Measurements from ENCODE around the gene LPCAT3. TPM values are rescaled to one million over a fixed set of nuclear protein-coding genes. Genes with fewer than 3 reads are reported as not detected.

Gene LPCAT3
- total RNA-seq, 1 experiment from 2014 or later = 30.2 TPM

DNA sequence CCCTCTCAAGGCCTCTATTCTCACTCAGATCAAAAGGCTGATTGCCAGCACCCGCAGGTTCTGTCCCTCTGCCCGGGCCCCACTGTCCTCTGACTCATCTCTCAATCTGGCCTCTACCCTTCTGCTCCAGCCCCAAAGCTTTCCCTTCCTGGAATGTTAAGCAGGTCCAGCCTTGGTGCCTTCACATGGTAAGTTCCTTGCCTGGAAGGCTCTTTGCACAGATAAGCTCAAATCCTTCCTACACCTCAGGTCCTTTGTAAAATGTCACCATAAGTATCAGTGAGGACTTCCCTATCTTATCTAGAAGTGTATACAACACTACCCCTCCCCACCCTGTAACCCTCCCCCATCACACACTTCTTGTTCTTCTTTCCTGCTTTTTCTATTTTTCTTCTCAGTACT is 22.2 kb downstream of the LPCAT3 start:
- CTCF ChIA-PET = no interaction called here

DNA sequence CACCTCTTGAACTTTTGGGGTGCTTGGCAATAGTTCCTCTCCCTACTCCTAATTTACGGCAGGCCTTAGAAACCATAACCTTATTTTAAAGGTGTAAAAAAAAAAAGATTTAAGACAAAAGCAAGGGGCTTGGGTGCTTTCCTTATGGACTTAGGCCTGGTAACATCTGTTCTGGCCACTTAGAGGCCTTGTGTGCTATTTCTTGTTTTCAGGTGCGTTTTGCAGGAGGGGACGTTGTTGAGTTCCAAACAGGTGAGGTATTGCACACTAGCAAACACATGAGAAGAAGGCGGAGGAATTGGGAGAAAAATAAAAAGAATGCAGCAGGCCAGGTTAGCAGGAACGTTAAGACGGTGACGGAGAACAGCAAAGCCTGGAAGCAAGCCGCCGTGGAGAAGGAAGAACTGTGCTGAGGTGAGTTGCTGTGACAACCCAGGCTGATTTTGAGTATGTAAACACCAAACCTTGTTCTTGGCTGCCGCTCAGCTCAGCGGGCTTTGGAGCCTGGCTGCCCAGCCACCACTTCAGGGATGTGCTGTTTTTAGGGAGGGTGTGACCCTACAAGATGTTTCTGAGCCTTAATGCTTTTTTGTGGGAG is 30.2 kb downstream of the LPCAT3 start:
- H3K27ac Mint-ChIP-seq (ENCODE audit: unreplicated experiment) = no peak overlapping the region
- intact Hi-C loops (cut with micrococcal nuclease; ENCODE audit: unreplicated experiment) = no loop called here
- no peak for DNase-seq
- BruUV-seq (replicated peaks) = no TSS peak
- no peaks in the 10 kb centered on the region for H3K9me3 Mint-ChIP-seq (ENCODE audit: low read depth, unreplicated experiment)
- TF ChIP-seq CTCF (IDR thresholded peaks at IDR 0.05; ENCODE audit: unreplicated experiment) = no peak
- no peak overlapping the region for H3K4me3 Mint-ChIP-seq (ENCODE audit: low read depth, unreplicated experiment)
- CTCF ChIA-PET = no interaction called here
- H3K27me3 Mint-ChIP-seq (ENCODE audit: unreplicated experiment) = no peaks in the 10 kb centered on the region
- H3K36me3 Mint-ChIP-seq (ENCODE audit: insufficient read depth, unreplicated experiment) = peaks cover 6% of the 10 kb centered on the region
- H3K4me1 Mint-ChIP-seq (ENCODE audit: low read depth, unreplicated experiment) = no peaks in the 10 kb centered on the region

More for the DNA sequence above, 22.2 kb downstream of the LPCAT3 start:
- no peak for DNase-seq
- no peak overlapping the region for H3K27ac Mint-ChIP-seq (ENCODE audit: unreplicated experiment)
- H3K4me3 Mint-ChIP-seq (ENCODE audit: low read depth, unreplicated experiment) = no peak overlapping the region
- no peak for TF ChIP-seq CTCF (IDR thresholded peaks at IDR 0.05; ENCODE audit: unreplicated experiment)
- no peaks in the 10 kb centered on the region for H3K27me3 Mint-ChIP-seq (ENCODE audit: unreplicated experiment)
- intact Hi-C loops (cut with micrococcal nuclease; ENCODE audit: unreplicated experiment) = no loop called here
- H3K4me1 Mint-ChIP-seq (ENCODE audit: low read depth, unreplicated experiment) = no peaks in the 10 kb centered on the region
- no TSS peak for BruUV-seq (replicated peaks)
- H3K9me3 Mint-ChIP-seq (ENCODE audit: low read depth, unreplicated experiment) = no peaks in the 10 kb centered on the region
- peaks cover 13% of the 10 kb centered on the region for H3K36me3 Mint-ChIP-seq (ENCODE audit: insufficient read depth, unreplicated experiment)

- Mint-ChIP-seq H3K27me3 (ENCODE audit: unreplicated experiment) (no peaks in the 10 kb centered on the region), H3K9me3 (ENCODE audit: low read depth, unreplicated experiment) (no peaks in the 10 kb centered on the region), H3K27ac (ENCODE audit: unreplicated experiment) (no peak overlapping the region), H3K4me3 (ENCODE audit: low read depth, unreplicated experiment) (no peak overlapping the region), H3K36me3 (ENCODE audit: insufficient read depth, unreplicated experiment) (peaks cover 33% of the 10 kb centered on the region), H3K4me1 (ENCODE audit: low read depth, unreplicated experiment) (no peaks in the 10 kb centered on the region)
- CTCF ChIA-PET = no interaction called here
- DNase-seq = no peak
- BruUV-seq (replicated peaks) = no TSS peak
- intact Hi-C loops (cut with micrococcal nuclease; ENCODE audit: unreplicated experiment) = no loop called here
- no peak for TF ChIP-seq CTCF (IDR thresholded peaks at IDR 0.05; ENCODE audit: unreplicated experiment)
Measured at GRCh38 chr12:6982532-6982931, 35.7 kb downstream of the LPCAT3 start.

DNA sequence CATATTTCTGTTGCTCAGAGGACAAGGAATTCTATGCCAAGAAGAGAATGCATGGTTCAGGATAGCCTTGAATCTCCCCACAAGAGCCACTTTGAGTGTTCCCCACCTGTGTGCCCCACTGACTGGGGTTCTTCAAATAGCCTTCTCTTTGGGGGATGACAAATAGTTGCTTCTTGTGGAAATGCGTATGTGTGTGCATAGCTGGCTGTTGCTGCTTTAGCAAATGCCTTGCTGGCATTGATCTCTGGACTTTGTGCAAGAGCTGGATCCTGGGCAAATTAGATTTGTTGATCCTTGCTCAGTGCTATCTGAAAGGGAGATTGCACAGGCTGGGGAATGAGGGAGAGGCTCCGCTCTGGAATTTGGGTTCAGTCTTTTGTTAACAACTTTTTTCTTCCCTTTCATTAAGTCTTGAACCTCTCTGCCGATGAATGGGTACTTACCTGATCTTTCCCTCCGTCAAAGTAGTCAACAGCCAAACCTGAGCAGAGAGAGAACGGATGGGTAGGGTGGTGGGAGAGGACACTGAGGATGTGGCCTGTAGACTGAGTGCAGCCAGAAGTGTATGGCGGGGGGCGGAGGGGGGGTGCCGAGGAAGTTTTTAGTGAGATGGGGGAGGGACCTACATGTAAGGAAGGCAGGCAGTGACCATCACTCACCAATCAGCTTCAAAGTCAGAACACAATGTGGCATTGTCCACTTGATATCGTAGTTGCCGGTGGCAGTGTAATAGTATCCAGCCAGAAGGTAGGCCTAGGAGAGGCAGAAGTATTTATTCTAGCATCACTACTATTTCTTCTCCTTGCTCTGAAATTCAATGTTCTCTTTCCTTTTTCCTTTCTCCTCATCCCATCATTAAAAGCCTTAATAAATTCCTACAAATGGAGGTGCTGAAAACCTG is 36.9 kb downstream of the LPCAT3 start:
- Mint-ChIP-seq H3K36me3 (ENCODE audit: insufficient read depth, unreplicated experiment) (peaks cover 44% of the 10 kb centered on the region), H3K27ac (ENCODE audit: unreplicated experiment) (no peak overlapping the region), H3K27me3 (ENCODE audit: unreplicated experiment) (no peaks in the 10 kb centered on the region), H3K9me3 (ENCODE audit: low read depth, unreplicated experiment) (no peaks in the 10 kb centered on the region), H3K4me1 (ENCODE audit: low read depth, unreplicated experiment) (no peaks in the 10 kb centered on the region), H3K4me3 (ENCODE audit: low read depth, unreplicated experiment) (no peak overlapping the region)
- intact Hi-C loops (cut with micrococcal nuclease; ENCODE audit: unreplicated experiment) = no loop called here
- TF ChIP-seq CTCF (IDR thresholded peaks at IDR 0.05; ENCODE audit: unreplicated experiment) = no peak
- CTCF ChIA-PET = no interaction called here
- DNase-seq = no peak
- no TSS peak for BruUV-seq (replicated peaks)

Data from Calu3 (cell line).